Fibroblast of peridontal ligament (primary cell): ENCODE results near the gene CRACR2B.

Experiments used
- DNase-seq: peaks from one replicate; pipeline ENCODE4 v3.0.0-alpha.2; 2010; ENCODE audit errors: extremely low read depth

CRACR2B gene

GRCh38 chr11:810040-810567, 17.6 kb upstream of the CRACR2B start:
- DNase-seq, result no peak

GRCh38 chr11:811446-812245, 16.1 kb upstream of the CRACR2B start:
- DNase-seq, result no peak

GRCh38 chr11:812390-812789, 15.3 kb upstream of the CRACR2B start:
- DNase-seq, result no peak

GRCh38 chr11:813072-813455, 14.7 kb upstream of the CRACR2B start:
- DNase-seq, result no peak

- no peak for DNase-seq
Measured at GRCh38 chr11:813456-814096, 14.1 kb upstream of the CRACR2B start.

GRCh38 chr11:815675-816432, 11.9 kb upstream of the CRACR2B start:
- DNase-seq, result no peak

GRCh38 chr11:816433-816779, 11.3 kb upstream of the CRACR2B start:
- DNase-seq, result no peak

- peak; percentile 75 for DNase-seq
Measured at GRCh38 chr11:818396-819128, 9.2 kb upstream of the CRACR2B start, which contains the start of gene PNPLA2. Gene PNPLA2, plus strand, starts transcription at chr11:818914. Its CDS starts 805 bp downstream, at chr11:819719.

- DNase-seq, result peak; percentile 68
Measured at GRCh38 chr11:819129-819931, 8.4 kb upstream of the CRACR2B start.

- DNase-seq, result peak; percentile 29
Measured at GRCh38 chr11:819943-820649, 7.6 kb upstream of the CRACR2B start.

- peak; percentile 60 for DNase-seq
Measured at GRCh38 chr11:820655-821511, 6.8 kb upstream of the CRACR2B start.

GRCh38 chr11:821512-822371, 6.0 kb upstream of the CRACR2B start:
- no peak for DNase-seq

- DNase-seq, result no peak
Measured at GRCh38 chr11:823441-824291, 4.1 kb upstream of the CRACR2B start.

GRCh38 chr11:824292-824880, 3.3 kb upstream of the CRACR2B start:
- no peak for DNase-seq

- no peak for DNase-seq
Measured at GRCh38 chr11:824942-825341, 2.8 kb upstream of the CRACR2B start.

GRCh38 chr11:825366-826226, 2.1 kb upstream of the CRACR2B start:
- no peak for DNase-seq
